H1 (cell line): ENCODE results near the gene POM121L2.

Experiments
- RBBP5 ChIP-seq: IDR thresholded peaks from 2 replicates; pipeline ENCODE4 v1.7.1; 2012; ENCODE audit warnings: low read depth, mild to moderate bottlenecking, inconsistent platforms, low read length, moderate library complexity, borderline replicate concordance
- TF ChIP-seq, protein P1 (sequence below), 3 experiments: IDR thresholded peaks; 1 replicate in 2 of 3; 2 replicates in 1 of 3; pipeline versions ENCODE4 v1.5.1 to v1.6.1; 2011; ENCODE audit warnings: low read length in 3 of 3, mild to moderate bottlenecking in 3 of 3, inconsistent platforms in 2 of 3, low read depth in 1 of 3, moderate library complexity in 1 of 3; ENCODE audit not compliant: insufficient read depth in 1 of 3; ENCODE audit errors: control extremely low read depth in 1 of 3

DNA sequence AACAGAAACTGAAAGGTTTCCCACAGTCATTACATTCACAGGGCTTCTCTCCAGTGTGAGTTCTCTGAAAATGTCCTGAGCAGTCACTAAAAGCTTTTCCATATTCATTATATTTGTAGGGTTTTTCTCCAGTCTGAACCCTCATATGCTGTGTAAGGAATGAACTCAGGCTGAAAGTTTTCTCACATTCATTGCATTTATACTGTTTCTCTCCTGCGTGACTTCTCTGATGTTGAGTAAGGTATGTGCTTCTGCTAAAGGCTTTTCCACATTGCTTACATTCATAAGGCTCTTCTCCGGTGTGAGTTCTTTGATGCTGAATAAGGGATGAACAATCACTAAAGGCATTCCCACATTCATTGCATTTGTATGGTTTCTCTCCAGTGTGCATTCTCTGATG lies 46.7 kb upstream of the POM121L2 start:
- TF ChIP-seq, protein P1, sequence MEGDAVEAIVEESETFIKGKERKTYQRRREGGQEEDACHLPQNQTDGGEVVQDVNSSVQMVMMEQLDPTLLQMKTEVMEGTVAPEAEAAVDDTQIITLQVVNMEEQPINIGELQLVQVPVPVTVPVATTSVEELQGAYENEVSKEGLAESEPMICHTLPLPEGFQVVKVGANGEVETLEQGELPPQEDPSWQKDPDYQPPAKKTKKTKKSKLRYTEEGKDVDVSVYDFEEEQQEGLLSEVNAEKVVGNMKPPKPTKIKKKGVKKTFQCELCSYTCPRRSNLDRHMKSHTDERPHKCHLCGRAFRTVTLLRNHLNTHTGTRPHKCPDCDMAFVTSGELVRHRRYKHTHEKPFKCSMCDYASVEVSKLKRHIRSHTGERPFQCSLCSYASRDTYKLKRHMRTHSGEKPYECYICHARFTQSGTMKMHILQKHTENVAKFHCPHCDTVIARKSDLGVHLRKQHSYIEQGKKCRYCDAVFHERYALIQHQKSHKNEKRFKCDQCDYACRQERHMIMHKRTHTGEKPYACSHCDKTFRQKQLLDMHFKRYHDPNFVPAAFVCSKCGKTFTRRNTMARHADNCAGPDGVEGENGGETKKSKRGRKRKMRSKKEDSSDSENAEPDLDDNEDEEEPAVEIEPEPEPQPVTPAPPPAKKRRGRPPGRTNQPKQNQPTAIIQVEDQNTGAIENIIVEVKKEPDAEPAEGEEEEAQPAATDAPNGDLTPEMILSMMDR (IDR thresholded peaks at IDR 0.05; ENCODE audit: control extremely low read depth in 1 of 3, insufficient read depth in 1 of 3, low read depth in 1 of 3, low read length in 3 of 3): no peak
- TF ChIP-seq RBBP5: no peak
